Measurements from ENCODE around the gene SMIM15. TPM values are rescaled to one million over a fixed set of nuclear protein-coding genes. Genes with fewer than 3 reads are reported as not detected.
"Not testable (repeated sequence)": the region's sequence is repeated elsewhere in the genome, so short reads cannot be mapped to it uniquely, and the experiment has no call there.

The SMIM15 gene, protein sequence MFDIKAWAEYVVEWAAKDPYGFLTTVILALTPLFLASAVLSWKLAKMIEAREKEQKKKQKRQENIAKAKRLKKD
- polyA plus RNA-seq (2013, experiment 1 of 2; ENCODE audit: insufficient read length) = 58.7 TPM
- polyA plus RNA-seq (2013, experiment 2 of 2; ENCODE audit: insufficient read length) = 46.4 TPM

DNA sequence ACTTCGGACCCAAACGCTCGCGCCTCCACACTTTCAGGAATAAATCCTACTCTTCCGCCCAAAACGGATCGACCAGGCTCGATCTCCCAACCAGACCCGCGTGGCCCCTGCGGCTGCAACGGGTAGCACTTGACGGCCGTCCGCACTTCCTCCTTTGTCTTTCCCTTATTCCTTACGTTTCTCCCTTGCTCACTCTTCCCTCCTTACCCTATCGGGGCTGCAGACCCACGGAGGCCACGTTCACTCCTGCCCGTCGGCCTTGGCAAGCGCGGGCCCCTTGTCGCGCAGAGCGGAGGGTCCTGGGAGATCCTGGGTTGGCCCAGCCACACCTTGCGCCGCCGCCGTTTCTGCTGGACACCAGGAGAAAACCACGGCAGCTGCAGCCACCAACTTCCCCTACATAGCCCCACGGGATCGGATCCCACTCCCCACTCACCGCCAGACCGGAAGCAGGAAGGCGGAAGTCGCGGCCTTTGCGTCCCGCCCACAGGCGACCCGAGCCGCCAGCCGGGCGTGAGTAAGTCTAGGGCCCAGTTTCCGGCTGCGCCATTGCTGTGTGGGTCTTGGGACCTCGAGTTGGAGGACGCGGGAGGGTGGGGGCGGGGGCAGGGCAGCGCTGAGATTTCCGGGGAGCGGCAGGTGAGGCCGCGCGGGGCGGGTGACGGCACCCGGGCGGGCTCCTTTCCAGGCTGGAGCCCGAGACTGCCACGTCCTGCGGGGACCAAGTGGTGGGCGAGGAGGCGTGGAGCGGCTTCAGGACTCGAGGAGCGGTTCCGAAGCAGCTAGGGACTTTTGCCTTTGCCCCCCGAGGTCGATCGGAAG, at the start of gene SMIM15:
Gene SMIM15, minus strand, starts transcription at position 459 of the 822 bp plus-strand sequence. CDS start 2,297 bp downstream, outside the sequence.
- peak; percentile 91 for DNase-seq

DNA sequence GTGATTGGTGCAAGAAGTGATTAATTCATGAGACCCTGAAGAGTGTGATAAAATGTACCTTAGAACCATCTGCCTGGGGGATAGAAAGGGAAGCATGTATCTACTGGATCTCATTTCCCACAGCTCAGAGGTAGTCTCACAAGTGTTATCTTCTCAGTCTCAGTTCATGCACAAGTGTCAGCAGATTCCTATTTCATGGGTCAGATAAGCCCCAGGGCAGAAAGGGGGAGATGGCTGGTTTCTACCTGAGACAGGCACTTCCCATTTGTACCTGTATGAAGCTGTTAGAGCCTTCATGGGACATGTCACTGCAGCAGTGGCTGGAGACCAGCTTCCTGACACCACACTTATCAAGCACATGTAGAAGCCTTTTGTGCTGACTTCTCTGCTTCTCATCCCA, 45.6 kb upstream of the SMIM15 start:
- no peak for DNase-seq

DNA sequence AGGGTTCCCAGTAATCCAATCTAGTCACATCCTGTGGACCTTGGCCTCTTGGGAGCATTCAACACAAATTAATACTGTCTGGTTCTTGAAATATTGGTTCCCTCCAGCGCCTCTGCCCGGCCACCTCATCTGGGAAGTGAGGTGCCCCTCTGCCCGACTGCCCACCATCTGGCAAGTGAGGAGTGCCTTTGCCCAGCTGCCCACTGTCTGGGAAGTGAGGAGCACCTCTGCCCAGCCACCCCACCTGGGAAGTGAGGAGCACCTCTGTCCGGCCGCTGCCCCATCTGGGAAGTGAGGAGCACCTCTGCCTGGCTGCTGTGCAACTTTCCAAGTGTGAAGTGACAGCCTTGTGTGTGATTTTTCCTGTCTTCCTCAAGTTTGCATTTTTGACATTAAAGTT, 42.7 kb upstream of the SMIM15 start:
- DNase-seq = no peak

DNA sequence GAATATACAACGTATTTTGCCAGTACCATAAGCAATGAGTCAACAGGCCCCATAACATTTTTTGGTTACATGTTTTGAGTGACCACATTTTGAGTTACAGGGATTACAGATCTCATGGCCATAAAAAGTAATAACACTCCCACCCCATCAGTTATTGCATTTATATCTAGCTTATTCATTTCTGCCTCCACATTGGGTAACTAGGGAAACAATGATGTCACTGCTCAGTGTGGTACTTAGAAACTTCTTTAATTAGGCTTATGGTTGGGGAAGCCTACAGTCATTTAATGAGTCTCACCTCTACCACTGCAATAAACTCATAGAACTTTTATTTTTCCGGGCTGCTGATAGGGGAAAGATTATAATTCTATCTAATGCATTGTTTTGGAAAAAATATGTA, 39.9 kb upstream of the SMIM15 start:
- DNase-seq = peak; percentile 68

DNA sequence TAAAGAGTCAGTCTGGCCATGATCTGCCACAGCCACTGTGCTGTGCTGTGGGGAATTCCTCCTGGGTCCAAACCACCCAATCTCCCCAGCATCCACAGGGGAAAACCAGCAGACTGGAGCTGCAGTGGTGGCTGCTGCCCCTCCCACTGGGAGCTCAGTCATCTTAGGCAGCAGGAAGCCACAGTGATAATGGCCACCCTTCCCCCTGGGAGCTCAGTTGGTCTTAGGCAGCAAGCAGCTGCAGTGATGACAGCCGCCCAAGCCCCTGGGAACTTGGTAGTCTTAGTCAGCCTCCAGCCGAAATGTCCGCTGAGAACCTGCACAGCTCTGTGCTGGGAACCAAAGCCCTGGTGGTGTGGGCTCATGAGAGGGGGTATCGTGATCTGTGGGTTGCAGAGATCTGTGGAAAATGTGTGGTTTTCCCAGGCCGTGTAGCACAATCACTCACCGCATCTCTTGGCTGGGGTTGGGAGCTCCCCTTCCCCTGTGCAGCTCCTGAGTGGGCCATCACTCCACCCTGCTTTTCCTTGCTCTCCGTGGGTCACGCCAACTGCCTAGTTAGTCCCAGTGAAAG, 38.4 kb upstream of the SMIM15 start:
- peak; percentile 81 for DNase-seq

DNA sequence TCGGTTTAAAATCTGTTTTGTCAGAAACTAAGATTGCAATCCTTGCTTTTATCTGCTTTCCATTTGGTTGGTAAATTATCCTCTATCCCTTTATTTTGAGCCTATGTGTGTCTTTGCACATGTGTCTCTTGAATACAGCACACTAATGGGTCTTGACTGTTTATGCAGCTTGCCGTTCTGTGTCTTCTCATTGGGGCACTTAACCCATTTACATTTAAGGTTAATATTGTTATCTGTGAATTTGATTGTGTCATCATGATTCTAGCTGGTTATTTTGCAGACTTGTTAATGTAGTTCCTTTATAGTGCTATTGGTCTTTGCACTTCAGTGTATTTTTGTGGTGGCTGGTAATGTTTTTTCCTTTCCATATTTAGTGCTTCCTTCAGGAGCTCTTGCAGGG, 36.3 kb upstream of the SMIM15 start:
- DNase-seq = no peak

DNA sequence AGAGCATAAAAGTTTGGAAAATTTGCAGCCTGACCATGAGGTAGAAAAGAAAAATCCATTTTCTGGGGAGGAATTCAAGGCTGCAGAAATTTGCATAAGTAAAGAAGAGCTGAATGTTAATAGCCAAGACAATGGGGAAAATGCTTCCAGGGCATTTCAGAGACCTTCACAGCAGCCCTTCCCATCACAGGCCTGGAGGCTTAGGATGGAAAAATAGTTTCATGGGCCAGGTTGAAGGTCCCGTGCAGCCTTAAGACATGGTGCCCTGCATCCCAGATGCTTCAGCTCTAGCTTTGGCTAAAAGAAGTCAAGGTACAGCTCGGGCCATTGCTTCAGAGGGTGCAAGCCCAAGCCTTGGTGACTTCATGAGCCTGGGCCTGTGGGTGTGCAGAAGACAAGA, 25.6 kb upstream of the SMIM15 start:
- DNase-seq = not testable (repeated sequence)

DNA sequence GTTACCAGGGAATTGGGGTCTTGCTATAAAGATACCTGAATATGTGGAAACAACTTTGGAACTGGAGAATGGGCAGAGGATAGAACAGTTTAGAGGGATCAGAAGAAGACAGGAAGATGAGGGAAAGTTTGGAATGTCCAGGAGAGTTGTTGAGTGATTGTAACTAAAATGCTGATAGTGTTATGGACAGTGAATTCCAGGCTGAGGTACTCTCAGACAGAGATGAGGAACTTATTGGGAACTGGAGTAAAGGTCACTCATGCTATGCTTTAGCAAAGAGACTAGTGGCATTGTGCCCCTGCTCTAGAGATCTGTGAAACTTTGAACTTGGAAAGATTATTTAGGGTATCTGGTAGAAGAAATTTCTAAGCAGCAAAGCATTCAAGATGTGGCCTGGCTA, 25.1 kb upstream of the SMIM15 start:
- not testable (repeated sequence) for DNase-seq

DNA sequence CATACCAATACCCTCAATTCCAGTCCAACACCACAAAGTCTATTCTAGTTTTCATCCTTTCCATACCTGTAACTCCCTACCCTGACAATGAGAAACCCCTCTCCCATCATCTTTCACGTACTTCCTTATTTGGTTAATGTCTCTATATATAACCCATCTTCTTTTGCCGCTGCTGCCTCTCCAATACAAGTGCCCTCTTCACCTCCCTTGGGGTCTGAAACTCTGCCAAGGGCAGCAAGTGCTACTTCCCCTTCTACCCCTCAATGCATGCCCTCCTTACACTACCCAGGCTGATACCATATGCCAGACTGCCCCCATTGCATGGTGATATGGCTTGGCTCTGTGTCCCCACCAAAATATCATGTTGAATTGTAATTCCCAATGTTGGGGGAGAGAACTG, 24.4 kb upstream of the SMIM15 start:
- DNase-seq = no peak

DNA sequence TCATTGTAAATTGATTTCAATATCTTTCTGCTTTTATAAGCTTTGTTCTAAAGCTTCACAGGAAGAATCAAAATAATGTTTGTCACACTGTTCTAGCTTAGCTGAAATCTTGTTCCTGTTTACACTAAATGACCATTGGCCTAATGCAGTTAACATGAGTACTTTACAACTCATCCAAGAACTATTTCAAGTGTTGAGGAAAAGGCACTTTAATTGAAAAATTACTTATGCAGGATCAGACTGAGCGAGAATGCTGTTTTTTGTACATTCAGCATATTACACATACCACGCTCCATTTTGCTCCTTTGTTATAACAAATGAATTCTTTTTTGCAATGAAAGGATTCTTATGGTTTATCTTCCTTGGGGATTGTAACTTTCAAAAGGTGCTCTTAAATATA, 22.4 kb upstream of the SMIM15 start:
- peak; percentile 19 for DNase-seq

DNA sequence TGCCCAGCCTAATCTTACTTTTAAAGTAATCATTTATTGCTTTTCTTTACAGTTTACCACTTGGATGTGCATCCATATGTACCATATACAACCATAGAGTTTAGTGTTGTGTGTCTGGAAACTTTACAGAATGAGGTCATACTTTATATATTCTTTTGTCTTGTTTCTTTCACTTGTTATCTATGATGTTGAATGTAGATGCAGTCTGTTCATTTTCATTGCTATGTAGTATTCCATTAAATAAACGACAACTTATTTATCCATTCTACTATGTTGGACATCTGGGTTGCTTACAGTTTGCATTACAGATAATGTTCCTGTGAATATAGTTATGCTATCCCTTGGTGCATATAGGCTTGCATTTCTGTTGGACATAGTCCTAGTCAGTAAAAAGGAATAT, 21.3 kb upstream of the SMIM15 start:
- no peak for DNase-seq

DNA sequence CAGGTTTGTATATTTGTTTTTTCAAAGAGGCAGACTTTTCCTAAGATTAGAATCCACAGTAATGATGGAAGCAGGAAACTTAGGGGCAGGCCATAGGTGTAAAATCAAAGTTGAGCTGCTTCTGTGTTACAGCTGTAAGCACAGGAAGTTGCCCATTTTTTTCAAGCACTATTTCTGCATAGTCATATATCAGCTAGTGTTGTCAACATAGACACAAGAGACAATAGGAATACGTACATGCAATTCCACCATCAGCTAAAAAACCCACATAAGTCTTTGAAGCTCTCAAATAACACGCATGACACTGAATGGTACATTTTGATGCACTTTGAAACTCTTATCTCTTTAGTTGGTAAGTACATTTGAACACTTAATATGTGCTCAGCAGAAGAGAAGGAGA, 20.2 kb upstream of the SMIM15 start:
- no peak for DNase-seq

DNA sequence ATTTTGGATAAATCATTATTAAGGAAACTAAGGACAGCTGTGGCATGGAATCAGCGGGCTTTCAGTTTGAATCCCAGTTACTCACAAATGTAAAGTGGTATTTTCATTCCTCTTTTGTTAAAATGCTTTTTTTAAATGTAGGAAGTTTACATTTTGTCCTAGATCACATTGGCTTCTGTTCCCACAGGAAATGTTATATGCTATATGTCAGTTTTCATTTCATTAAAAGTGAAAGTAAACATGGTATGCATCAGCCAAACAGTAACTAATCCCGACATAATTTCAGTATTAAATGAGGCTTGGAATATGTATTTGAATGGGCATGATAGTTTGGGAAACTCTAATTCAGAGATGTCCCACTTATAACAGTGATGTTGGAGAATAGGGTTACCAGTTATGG, 18.6 kb upstream of the SMIM15 start:
- DNase-seq = peak; percentile 11

DNA sequence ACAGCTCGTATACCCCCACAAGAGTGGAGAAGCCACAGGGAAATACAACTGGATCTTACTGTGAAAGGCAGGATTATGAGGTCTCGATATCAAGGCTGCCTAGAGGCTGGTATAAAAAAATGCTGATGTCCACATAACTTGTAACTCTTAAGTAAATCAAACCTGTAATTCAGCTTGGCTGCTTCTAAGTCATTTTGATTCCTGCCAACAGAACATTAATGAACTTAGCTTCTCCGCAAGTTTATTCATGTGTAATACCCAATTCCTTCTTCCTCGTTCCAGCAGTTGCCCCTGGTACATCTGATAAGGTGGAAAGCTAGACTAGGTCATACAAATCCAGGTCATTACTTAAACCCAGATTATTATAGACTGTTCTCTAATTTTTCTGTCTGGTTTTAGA, 16.4 kb upstream of the SMIM15 start:
- DNase-seq = no peak

DNA sequence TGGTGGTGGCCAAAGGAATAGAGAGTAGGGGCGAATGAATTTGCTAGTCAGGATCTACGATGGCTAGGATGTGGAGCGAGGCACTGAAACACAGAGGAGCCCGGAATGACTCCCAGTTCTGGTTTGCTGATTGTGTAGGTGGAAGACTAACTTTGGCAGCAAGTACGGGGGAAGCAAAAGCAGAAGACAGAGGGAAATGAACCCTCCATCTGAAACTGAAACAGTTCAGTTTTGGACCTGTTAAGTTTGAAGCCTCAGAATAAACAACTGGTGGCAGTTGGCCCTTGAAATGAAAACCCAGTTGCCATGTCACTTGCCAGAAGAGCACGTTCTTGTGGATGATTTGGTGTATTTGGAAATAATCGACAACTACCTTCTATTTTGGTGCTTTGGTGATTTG, 15.4 kb upstream of the SMIM15 start:
- DNase-seq = no peak

DNA sequence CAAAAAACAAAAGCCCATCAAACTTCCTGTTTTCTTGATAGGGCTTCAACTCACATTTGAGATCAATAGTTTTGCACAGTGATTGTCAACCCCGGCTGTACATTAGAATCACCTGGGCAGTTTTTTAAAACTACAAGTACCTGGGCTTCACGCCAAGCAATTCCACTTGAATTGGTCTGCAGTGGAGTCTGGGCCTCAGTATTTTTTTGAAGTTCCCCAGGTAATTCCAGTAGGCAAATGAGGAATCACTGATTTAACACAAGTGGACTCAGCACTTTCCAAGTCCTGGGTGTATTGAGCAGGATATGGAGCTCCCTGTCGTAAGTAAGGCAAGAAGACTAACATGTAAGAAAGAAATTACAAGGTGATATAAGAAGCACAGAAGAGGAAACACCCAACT, 14.8 kb upstream of the SMIM15 start:
- no peak for DNase-seq

DNA sequence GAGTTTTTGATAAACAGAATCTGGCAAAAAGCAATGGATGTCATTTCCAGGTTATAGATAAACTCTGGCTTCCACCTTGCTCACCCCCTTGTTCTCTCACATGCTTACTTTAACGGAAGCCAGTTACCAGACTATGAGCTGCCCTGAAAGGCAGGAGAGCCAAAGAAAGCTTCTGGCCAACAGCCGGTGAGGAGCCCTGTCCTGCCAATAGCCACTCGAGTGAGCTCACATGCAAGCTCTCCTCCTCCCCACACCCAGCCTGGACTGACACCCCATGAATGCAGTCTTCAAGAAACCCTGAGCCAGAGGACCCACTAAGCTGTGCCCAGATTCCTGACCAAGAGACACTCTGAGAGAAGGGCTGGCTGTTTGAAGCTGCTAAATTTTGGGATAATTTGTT, 14.4 kb upstream of the SMIM15 start:
- DNase-seq = no peak

DNA sequence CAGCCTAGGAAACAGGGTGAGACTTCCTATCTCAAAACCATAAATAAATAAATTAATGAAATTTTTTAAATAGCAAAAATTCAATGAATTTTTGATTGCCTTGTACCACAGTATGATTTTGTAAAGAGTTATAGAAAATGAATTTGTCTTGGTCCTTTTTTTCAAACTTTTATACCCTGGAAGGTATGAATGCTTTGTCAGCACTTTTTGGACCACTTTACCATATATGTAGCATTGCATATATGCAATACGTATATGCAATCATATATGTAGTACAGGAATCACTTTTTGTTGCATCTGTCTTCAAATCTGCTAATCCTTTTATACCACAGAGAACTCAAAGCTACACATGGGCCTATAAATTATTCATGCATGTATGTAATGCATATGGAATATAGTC, 9.2 kb upstream of the SMIM15 start:
- DNase-seq = no peak

DNA sequence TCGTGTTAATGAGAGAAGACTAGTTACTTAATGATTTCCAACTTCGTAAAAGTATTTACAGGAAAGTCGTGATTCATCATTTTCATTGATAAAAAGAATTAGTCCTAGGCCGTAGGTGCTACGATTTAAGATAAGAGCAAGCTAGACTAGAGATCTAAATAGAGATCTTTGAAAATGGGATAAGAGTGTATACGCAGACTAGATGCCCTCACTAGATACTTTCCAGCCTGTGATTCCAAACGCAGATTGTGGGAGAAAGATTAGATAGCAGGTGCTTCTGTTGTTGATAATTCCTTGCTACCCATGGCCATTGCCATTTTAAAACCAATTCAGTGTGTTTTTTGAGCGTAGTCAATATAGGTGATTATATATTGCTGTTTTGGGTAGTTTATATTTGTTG, 6.7 kb upstream of the SMIM15 start:
- DNase-seq = no peak

DNA sequence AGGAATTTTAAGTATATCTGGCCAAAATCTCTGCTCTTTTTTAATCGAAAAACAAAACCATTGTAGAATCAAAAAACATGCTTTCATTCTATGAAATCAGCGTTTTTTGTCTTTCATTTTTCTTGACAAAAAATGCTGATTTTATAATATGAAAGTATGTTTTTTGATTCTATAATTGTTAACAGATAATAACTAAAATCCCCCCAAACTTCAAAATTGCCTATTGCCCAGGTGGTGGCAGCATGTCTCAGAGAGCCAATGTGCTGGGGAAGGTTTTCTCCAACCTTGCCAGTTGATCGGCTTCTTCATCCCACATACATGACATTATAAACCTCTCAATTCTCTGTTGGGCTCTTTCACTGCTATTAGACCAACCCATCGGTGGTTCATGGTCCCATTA, 5.1 kb upstream of the SMIM15 start:
- DNase-seq = peak; percentile 47

DNA sequence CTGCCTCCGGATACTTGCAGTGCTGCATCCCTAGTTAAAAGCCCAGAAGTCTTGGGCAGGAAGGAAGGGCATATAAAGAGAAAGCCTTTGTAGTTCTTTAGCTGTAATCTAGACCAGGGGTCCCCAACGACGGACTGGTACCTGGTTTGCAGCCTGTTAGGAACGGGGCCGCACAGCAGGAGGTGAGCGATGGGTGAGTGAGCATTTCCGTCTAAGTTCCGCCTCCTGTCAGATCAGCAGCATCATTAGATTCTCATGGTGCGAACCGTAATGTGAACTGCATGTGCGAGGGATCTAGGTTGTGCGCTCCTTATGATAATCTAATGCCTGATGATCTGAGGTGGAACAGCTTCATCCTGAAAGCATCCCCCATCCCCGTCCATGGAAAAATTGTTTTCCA, 1.6 kb upstream of the SMIM15 start:
- DNase-seq = no peak

DNA sequence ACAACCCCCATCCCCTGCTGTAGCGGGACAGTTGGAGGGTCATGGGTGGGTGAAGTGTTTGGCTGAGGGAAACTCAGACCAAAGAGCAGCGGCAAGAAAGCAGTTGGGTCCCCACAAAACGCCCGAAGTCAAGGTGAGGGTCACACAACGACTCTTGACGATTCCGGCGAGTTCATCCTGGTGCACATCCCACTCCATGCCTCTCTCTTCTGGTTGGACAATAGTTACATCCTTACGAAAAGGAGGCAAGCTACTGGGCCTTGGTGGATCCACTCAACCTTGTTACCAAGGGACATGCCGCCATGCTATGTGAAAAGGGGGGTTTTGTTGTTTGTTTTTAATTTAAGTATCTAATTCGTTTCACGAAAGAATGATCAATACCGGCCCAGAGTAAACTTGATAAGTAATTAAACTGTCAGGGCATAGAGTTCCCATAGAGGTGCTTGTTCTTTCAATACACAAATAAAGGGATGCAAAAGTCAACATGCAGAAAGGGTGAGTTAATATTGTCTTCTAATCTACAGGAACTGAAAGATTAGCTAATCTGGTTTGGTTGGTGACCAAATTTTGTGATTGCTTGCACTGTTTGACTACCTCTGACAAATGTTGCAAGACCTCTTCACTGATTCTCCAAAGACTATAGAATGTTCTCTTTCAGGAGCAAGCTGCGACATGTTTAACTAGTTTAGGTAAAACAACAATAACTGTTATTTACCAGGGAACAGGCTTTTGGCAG, 732 bp upstream of the SMIM15 start:
- peak; percentile 32 for DNase-seq

DNA sequence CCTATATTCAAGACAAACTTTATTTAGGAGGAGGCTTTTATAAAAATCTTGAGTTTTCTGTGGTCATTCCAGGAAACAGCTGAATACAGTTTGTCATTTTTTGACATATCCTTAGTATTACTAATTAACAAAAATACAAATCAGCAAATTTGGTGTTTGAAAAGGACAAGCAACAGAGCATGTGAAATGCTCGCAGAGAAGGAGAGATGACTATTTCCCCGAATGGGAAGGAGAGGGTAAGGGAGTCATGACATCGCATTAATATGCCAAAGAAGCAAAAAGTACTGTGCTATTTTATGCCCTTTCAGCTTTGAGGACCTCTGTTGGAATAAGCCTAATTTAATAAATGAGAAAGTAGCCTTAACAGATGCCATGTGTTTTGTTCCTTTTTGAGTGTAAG, 1.8 kb downstream of the SMIM15 start:
- DNase-seq = no peak
